ENCODE measurements around the gene TAF11. TPM values are rescaled to one million over a fixed set of nuclear protein-coding genes. Genes with fewer than 3 reads are reported as not detected.

The TAF11 gene
- total RNA-seq, 1 experiment from 2014 or later: 44.1 TPM

DNA sequence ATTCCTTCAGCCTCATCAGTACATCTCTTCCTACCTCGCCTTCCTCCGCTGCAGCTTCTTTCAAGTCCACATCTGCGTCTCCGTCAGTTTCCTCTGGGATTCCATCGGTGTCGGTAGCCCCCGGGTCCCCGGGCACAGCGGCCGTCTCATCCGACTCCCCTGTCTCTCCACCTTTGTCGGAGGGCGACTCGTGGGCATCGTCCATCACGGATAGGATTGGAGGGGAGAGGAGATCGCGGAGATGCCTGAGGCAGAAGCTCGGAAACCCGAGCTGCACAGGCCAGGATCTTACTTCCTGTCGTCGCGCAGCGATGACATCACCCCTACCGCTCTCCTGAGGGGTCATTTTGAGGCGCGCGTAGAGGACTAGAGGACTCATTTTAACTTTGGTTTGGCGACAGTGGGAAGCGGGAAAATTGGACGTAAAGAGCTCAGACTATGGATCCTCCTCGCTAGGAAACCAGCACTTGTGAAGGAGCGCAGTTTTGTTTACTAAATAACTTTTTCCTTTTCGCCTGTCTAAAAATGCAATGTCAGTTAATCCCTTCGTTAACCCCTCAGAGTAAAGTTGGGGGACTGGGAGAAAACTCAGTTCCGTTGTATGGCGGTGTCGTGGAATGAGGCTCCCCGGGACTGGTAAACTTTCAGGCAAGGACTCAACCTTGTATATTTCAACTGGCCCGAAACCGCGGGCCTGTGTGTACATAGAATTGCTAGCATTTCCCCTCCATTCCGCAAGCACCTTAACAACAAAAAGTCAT, at the start of gene TAF11 (continued):
- no peak for TF ChIP-seq ZBTB21 (CRISPR knock-in tag; IDR thresholded peaks at IDR 0.05; ENCODE audit: borderline replicate concordance)
- no peak for TF ChIP-seq KAT7 (CRISPR knock-in tag; IDR thresholded peaks at IDR 0.05; ENCODE audit: borderline replicate concordance)
- no peak for TF ChIP-seq CREB1 (CRISPR knock-in tag; IDR thresholded peaks at IDR 0.05)
- TF ChIP-seq, protein P1, sequence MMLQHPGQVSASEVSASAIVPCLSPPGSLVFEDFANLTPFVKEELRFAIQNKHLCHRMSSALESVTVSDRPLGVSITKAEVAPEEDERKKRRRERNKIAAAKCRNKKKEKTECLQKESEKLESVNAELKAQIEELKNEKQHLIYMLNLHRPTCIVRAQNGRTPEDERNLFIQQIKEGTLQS (CRISPR knock-in tag; conservative IDR thresholded peaks at IDR 0.05): no peak
- TF ChIP-seq NFATC4 (CRISPR knock-in tag; IDR thresholded peaks at IDR 0.05): no peak
- TF ChIP-seq ZNF138 (CRISPR knock-in tag; conservative IDR thresholded peaks at IDR 0.05): no peak
- TF ChIP-seq EMX1 (CRISPR knock-in tag; IDR thresholded peaks at IDR 0.05): no peak
- no peak for TF ChIP-seq NFYB (CRISPR knock-in tag; conservative IDR thresholded peaks at IDR 0.05; ENCODE audit: low read depth)
- TF ChIP-seq, protein P2, sequence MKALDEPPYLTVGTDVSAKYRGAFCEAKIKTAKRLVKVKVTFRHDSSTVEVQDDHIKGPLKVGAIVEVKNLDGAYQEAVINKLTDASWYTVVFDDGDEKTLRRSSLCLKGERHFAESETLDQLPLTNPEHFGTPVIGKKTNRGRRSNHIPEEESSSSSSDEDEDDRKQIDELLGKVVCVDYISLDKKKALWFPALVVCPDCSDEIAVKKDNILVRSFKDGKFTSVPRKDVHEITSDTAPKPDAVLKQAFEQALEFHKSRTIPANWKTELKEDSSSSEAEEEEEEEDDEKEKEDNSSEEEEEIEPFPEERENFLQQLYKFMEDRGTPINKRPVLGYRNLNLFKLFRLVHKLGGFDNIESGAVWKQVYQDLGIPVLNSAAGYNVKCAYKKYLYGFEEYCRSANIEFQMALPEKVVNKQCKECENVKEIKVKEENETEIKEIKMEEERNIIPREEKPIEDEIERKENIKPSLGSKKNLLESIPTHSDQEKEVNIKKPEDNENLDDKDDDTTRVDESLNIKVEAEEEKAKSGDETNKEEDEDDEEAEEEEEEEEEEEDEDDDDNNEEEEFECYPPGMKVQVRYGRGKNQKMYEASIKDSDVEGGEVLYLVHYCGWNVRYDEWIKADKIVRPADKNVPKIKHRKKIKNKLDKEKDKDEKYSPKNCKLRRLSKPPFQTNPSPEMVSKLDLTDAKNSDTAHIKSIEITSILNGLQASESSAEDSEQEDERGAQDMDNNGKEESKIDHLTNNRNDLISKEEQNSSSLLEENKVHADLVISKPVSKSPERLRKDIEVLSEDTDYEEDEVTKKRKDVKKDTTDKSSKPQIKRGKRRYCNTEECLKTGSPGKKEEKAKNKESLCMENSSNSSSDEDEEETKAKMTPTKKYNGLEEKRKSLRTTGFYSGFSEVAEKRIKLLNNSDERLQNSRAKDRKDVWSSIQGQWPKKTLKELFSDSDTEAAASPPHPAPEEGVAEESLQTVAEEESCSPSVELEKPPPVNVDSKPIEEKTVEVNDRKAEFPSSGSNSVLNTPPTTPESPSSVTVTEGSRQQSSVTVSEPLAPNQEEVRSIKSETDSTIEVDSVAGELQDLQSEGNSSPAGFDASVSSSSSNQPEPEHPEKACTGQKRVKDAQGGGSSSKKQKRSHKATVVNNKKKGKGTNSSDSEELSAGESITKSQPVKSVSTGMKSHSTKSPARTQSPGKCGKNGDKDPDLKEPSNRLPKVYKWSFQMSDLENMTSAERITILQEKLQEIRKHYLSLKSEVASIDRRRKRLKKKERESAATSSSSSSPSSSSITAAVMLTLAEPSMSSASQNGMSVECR (CRISPR knock-in tag; IDR thresholded peaks at IDR 0.05; ENCODE audit: borderline replicate concordance): 0 out of 2 replicates have a peak, but pooled peaks have one; percentile 20
- TF ChIP-seq ZNF263 (CRISPR knock-in tag; IDR thresholded peaks at IDR 0.05; ENCODE audit: low read depth): no peak
- TF ChIP-seq, protein P3, sequence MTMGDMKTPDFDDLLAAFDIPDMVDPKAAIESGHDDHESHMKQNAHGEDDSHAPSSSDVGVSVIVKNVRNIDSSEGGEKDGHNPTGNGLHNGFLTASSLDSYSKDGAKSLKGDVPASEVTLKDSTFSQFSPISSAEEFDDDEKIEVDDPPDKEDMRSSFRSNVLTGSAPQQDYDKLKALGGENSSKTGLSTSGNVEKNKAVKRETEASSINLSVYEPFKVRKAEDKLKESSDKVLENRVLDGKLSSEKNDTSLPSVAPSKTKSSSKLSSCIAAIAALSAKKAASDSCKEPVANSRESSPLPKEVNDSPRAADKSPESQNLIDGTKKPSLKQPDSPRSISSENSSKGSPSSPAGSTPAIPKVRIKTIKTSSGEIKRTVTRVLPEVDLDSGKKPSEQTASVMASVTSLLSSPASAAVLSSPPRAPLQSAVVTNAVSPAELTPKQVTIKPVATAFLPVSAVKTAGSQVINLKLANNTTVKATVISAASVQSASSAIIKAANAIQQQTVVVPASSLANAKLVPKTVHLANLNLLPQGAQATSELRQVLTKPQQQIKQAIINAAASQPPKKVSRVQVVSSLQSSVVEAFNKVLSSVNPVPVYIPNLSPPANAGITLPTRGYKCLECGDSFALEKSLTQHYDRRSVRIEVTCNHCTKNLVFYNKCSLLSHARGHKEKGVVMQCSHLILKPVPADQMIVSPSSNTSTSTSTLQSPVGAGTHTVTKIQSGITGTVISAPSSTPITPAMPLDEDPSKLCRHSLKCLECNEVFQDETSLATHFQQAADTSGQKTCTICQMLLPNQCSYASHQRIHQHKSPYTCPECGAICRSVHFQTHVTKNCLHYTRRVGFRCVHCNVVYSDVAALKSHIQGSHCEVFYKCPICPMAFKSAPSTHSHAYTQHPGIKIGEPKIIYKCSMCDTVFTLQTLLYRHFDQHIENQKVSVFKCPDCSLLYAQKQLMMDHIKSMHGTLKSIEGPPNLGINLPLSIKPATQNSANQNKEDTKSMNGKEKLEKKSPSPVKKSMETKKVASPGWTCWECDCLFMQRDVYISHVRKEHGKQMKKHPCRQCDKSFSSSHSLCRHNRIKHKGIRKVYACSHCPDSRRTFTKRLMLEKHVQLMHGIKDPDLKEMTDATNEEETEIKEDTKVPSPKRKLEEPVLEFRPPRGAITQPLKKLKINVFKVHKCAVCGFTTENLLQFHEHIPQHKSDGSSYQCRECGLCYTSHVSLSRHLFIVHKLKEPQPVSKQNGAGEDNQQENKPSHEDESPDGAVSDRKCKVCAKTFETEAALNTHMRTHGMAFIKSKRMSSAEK (CRISPR knock-in tag; IDR thresholded peaks at IDR 0.05; ENCODE audit: borderline replicate concordance): no peak
- TF ChIP-seq, protein P4, sequence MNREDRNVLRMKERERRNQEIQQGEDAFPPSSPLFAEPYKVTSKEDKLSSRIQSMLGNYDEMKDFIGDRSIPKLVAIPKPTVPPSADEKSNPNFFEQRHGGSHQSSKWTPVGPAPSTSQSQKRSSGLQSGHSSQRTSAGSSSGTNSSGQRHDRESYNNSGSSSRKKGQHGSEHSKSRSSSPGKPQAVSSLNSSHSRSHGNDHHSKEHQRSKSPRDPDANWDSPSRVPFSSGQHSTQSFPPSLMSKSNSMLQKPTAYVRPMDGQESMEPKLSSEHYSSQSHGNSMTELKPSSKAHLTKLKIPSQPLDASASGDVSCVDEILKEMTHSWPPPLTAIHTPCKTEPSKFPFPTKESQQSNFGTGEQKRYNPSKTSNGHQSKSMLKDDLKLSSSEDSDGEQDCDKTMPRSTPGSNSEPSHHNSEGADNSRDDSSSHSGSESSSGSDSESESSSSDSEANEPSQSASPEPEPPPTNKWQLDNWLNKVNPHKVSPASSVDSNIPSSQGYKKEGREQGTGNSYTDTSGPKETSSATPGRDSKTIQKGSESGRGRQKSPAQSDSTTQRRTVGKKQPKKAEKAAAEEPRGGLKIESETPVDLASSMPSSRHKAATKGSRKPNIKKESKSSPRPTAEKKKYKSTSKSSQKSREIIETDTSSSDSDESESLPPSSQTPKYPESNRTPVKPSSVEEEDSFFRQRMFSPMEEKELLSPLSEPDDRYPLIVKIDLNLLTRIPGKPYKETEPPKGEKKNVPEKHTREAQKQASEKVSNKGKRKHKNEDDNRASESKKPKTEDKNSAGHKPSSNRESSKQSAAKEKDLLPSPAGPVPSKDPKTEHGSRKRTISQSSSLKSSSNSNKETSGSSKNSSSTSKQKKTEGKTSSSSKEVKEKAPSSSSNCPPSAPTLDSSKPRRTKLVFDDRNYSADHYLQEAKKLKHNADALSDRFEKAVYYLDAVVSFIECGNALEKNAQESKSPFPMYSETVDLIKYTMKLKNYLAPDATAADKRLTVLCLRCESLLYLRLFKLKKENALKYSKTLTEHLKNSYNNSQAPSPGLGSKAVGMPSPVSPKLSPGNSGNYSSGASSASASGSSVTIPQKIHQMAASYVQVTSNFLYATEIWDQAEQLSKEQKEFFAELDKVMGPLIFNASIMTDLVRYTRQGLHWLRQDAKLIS (CRISPR knock-in tag; IDR thresholded peaks at IDR 0.05; ENCODE audit: borderline replicate concordance): no peak
- peak; percentile 57 for TF ChIP-seq GABPB1 (CRISPR knock-in tag; IDR thresholded peaks at IDR 0.05)
- peak; percentile 67 for TF ChIP-seq SP1 (CRISPR knock-in tag; conservative IDR thresholded peaks at IDR 0.05)
- no peak for TF ChIP-seq ZNF416 (CRISPR knock-in tag; IDR thresholded peaks at IDR 0.05)
- no peak for TF ChIP-seq RORB (CRISPR knock-in tag; IDR thresholded peaks at IDR 0.05)
- TF ChIP-seq, protein P5, sequence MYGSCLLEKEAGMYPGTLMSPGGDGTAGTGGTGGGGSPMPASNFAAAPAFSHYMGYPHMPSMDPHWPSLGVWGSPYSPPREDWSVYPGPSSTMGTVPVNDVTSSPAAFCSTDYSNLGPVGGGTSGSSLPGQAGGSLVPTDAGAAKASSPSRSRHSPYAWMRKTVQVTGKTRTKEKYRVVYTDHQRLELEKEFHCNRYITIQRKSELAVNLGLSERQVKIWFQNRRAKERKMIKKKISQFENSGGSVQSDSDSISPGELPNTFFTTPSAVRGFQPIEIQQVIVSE (CRISPR knock-in tag; IDR thresholded peaks at IDR 0.05; ENCODE audit: borderline replicate concordance): no peak
- TF ChIP-seq, protein P6, sequence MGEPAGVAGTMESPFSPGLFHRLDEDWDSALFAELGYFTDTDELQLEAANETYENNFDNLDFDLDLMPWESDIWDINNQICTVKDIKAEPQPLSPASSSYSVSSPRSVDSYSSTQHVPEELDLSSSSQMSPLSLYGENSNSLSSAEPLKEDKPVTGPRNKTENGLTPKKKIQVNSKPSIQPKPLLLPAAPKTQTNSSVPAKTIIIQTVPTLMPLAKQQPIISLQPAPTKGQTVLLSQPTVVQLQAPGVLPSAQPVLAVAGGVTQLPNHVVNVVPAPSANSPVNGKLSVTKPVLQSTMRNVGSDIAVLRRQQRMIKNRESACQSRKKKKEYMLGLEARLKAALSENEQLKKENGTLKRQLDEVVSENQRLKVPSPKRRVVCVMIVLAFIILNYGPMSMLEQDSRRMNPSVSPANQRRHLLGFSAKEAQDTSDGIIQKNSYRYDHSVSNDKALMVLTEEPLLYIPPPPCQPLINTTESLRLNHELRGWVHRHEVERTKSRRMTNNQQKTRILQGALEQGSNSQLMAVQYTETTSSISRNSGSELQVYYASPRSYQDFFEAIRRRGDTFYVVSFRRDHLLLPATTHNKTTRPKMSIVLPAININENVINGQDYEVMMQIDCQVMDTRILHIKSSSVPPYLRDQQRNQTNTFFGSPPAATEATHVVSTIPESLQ (CRISPR knock-in tag; IDR thresholded peaks at IDR 0.05): no peak
- TF ChIP-seq NR1H2 (CRISPR knock-in tag; IDR thresholded peaks at IDR 0.05): peak; percentile 74; the same call in 1 of the 2 replicates
- TF ChIP-seq, protein P7, sequence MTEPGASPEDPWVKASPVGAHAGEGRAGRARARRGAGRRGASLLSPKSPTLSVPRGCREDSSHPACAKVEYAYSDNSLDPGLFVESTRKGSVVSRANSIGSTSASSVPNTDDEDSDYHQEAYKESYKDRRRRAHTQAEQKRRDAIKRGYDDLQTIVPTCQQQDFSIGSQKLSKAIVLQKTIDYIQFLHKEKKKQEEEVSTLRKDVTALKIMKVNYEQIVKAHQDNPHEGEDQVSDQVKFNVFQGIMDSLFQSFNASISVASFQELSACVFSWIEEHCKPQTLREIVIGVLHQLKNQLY (CRISPR knock-in tag; IDR thresholded peaks at IDR 0.05): no peak
- no peak for TF ChIP-seq TCF7 (CRISPR knock-in tag; IDR thresholded peaks at IDR 0.05; ENCODE audit: low read depth)
- no peak for TF ChIP-seq JAZF1 (CRISPR knock-in tag; IDR thresholded peaks at IDR 0.05)
